Measurements from ENCODE around the gene SLC2A4RG.
"Not testable (repeated sequence)": the region's sequence is repeated elsewhere in the genome, so short reads cannot be mapped to it uniquely, and the experiment has no call there.

SLC2A4RG gene

GRCh38 chr20:63712191-63712590, 27.4 kb upstream of the SLC2A4RG start:
- DNase-seq (ENCODE audit: low spot score) = no peak

DNA sequence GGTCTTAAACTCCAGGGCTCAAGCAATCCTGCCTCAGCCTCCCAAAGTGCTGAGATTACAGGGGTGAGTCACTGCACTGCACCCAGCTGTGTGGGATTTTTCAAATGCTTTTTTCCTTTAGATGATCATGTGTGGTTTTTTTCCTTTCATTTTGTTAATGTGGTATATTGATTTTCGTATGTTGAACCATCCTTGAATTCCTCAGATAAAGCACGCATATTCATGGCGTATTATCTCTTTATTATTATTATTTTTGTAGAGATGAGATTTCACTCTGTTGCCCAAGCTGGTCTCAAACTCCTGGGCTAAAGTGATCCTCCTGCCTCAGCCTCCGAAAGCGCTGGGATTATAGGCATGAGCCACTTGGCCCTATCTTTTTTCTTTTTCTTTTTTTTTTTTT, 24.7 kb upstream of the SLC2A4RG start:
- DNase-seq (ENCODE audit: low spot score) = no peak
- in situ Hi-C loops (cut with MboI; ENCODE audit: low sequenced_read_pairs, unreplicated experiment) = no loop called here
- TF ChIP-seq CTCF (IDR thresholded peaks at IDR 0.05; ENCODE audit: borderline replicate concordance, control extremely low read depth, extremely low read depth, insufficient read depth, missing control alignments) = no peak

More at GRCh38 chr20:63712191-63712590, 27.4 kb upstream of the SLC2A4RG start:
- no peak for TF ChIP-seq CTCF (IDR thresholded peaks at IDR 0.05; ENCODE audit: borderline replicate concordance, control extremely low read depth, extremely low read depth, insufficient read depth, missing control alignments)
- in situ Hi-C loops (cut with MboI; ENCODE audit: low sequenced_read_pairs, unreplicated experiment) = no loop called here

- no peak for TF ChIP-seq CTCF (IDR thresholded peaks at IDR 0.05; ENCODE audit: borderline replicate concordance, control extremely low read depth, extremely low read depth, insufficient read depth, missing control alignments)
- in situ Hi-C loops (cut with MboI; ENCODE audit: low sequenced_read_pairs, unreplicated experiment) = no loop called here
- no peak for DNase-seq (ENCODE audit: low spot score)
Observed at GRCh38 chr20:63718996-63719395, 20.6 kb upstream of the SLC2A4RG start.

DNA sequence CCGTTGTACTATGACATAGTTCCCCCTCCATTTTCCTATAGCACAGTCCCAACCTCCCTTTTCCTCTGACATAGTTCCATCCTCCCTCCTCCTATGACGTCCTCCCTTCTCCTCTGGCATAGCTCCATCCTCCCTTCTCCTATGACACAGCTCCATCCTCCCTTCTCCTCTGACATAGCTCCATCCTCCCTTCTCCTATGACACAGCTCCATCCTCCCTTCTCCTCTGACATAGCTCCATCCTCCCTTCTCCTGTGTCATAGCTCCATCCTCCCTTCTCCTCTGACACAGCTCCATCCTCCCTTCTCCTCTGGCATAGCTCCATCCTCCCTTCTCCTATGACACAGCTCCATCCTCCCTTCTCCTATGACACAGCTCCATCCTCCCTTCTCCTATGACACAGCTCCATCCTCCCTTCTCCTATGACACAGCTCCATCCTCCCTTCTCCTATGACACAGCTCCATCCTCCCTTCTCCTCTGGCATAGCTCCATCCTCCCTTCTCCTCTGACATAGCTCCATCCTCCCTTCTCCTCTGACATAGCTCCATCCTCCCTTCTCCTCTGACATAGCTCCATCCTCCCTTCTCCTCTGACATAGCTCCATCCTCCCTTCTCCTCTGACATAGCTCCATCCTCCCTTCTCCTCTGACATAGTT, 16.5 kb upstream of the SLC2A4RG start:
- in situ Hi-C loops (cut with MboI; ENCODE audit: low sequenced_read_pairs, unreplicated experiment); DNase-seq (ENCODE audit: low spot score): not testable (repeated sequence)

DNA sequence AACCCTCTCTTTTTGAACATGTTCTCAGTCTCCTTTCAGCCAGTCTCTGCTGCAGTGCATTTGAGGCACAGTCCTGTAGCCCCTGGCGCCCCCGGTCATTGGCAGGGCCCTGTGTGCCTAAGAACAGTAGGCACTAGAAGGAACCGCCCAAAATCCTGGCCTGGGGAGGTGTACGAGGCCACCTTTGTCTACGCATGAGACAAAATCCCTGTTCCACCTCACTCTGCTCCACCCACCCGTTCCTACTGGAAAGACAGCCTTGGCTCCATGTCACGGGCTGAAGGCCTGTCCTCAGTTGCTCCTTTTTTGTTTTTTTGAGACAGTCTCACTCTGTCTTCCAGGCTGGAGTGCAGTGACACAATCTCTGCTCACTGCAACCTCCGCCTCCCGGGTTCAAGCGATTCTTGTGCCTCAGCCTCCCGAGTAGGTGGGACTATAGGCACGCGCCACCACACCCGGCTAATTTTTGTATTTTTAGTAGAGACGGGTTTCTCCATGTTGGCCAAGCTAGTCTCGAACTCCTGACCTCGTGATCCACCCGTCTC, 9.3 kb upstream of the SLC2A4RG start:
- DNase-seq (ENCODE audit: low spot score); in situ Hi-C loops (cut with MboI; ENCODE audit: low sequenced_read_pairs, unreplicated experiment): not testable (repeated sequence)

GRCh38 chr20:63731410-63731809, 8.2 kb upstream of the SLC2A4RG start:
- TF ChIP-seq CTCF (IDR thresholded peaks at IDR 0.05; ENCODE audit: borderline replicate concordance, control extremely low read depth, extremely low read depth, insufficient read depth, missing control alignments) = no peak
- in situ Hi-C loops (cut with MboI; ENCODE audit: low sequenced_read_pairs, unreplicated experiment) = no loop called here
- no peak for DNase-seq (ENCODE audit: low spot score)

DNA sequence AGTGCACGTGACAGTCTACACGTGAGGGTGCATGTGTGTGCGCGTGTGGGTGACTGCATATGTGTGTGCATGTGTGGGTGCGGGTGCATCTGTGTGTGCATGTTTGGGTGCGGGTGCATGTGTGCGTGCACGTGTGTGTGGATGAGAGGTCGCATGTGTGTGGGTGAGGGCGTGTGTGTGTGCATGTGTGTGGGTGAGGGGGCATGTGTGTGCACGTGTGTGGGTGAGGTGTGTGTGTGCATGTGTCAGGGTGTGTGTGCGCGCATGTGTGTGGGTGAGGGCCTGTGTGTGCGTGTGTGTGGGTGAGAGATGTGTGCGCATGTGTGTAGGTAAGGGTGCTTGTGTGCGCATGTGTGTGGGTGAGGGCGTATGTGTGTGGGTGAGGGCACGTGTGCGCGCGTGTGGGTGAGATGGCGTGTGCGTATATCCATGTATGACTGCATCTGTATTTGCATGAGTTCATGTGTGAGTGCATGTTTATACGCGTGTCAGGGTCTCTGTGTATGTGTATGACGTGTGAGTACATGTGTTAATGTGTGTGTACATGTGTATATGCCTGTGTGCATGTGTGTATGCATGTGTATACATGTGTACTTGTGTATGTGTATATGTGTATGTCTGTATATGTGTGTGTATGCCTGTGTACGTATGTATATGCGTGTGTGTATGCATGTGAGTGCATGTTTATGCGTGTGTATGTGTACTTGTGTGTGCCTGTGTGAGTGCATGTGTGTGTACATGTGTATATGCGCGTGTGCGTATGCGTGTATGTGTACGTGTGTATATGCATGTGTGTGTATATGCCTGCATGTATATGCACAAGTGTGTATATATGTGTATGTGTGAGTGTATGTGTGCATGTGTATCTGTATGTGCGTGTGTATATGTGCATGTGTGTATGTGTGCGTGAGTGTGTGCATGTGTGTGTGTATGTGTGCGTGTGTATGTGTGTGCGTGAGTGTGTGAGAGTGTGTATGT, 7.2 kb upstream of the SLC2A4RG start:
- DNase-seq (ENCODE audit: low spot score) = no peak

More for the DNA sequence above, 7.2 kb upstream of the SLC2A4RG start:
- in situ Hi-C loops (cut with MboI; ENCODE audit: low sequenced_read_pairs, unreplicated experiment) = no loop called here
- TF ChIP-seq CTCF (IDR thresholded peaks at IDR 0.05; ENCODE audit: borderline replicate concordance, control extremely low read depth, extremely low read depth, insufficient read depth, missing control alignments) = no peak
